IMR-90 (cell line): ENCODE measurements around the gene CSNK2A2.

ENCODE experiments used
- BHLHE40 ChIP-seq: fragments of 150-350 bp; IDR thresholded peaks from 2 replicates; pipeline ENCODE4 v1.6.1; 2016; ENCODE audit warnings: mild to moderate bottlenecking, low read depth, low read length
- CTCF ChIP-seq: conservative IDR thresholded peaks from 2 replicates; pipeline ENCODE4 v1.5.1; 2012; ENCODE audit warnings: mild to moderate bottlenecking, low read depth, low read length, improper control_type of control experiment
- FOS ChIP-seq: fragments of 150-350 bp; IDR thresholded peaks from 2 replicates; pipeline ENCODE4 v1.6.1; 2016; ENCODE audit warnings: low read depth, low read length
- POLR2A ChIP-seq: IDR thresholded peaks from 2 replicates; pipeline ENCODE4 v1.6.1; 2012; ENCODE audit warnings: mild to moderate bottlenecking, low read depth, low read length
- SMC3 ChIP-seq: fragments of 150-350 bp; IDR thresholded peaks from 2 replicates; pipeline ENCODE4 v1.6.1; 2016; ENCODE audit warnings: low read depth, mild to moderate bottlenecking, antibody characterized with exemption, low read length, moderate library complexity
- USF2 ChIP-seq: fragments of 150-350 bp; IDR thresholded peaks from 2 replicates; pipeline ENCODE4 v1.6.1; 2017; ENCODE audit warnings: mild to moderate bottlenecking, antibody characterized with exemption, low read length, low read depth

- no peak for TF ChIP-seq CTCF
- TF ChIP-seq POLR2A, result no peak
- no peak for TF ChIP-seq SMC3
- TF ChIP-seq BHLHE40, result no peak
- TF ChIP-seq FOS, result no peak
- TF ChIP-seq USF2, result no peak
Measured at GRCh38 chr16:58187665-58188421, 10.1 kb downstream of the CSNK2A2 start.
